ENCODE data around the gene IL12RB1. TPM values are rescaled to one million over a fixed set of nuclear protein-coding genes. Genes with fewer than 3 reads are reported as not detected.

Gene IL12RB1
- total RNA-seq, 4 donors from 2014 or later: 0.34 to 0.58 TPM; not detected in 2

DNA sequence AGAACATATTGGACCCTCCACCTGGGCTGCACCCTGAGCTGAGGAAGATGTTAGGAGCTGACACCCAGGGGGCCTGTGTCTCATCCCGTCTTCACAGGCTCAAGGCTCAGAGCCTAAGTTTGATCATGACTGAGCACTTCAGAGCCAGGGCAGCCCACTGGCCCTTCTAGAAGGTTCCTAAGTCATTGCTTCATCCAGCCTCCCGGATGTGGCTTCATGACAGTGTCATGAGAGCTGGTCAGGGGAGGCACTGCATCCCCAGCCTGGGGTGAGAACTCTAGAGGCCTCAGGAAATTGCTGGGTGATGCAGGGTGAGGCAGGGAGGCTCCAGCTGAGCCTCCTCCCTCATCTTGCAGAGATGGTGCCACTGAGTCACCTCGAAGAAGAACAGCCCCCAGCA lies 41.3 kb upstream of the IL12RB1 start:
- TF ChIP-seq, protein P1, sequence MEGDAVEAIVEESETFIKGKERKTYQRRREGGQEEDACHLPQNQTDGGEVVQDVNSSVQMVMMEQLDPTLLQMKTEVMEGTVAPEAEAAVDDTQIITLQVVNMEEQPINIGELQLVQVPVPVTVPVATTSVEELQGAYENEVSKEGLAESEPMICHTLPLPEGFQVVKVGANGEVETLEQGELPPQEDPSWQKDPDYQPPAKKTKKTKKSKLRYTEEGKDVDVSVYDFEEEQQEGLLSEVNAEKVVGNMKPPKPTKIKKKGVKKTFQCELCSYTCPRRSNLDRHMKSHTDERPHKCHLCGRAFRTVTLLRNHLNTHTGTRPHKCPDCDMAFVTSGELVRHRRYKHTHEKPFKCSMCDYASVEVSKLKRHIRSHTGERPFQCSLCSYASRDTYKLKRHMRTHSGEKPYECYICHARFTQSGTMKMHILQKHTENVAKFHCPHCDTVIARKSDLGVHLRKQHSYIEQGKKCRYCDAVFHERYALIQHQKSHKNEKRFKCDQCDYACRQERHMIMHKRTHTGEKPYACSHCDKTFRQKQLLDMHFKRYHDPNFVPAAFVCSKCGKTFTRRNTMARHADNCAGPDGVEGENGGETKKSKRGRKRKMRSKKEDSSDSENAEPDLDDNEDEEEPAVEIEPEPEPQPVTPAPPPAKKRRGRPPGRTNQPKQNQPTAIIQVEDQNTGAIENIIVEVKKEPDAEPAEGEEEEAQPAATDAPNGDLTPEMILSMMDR (IDR thresholded peaks at IDR 0.05): no peak
- no peak for TF ChIP-seq POLR2A (IDR thresholded peaks at IDR 0.05)
- intact Hi-C loops (cut with DNase I; ENCODE audit: low total_unique reads): no loop called here
- no peak for DNase-seq (ENCODE audit: low spot score in 2 of 2)
- no peak overlapping the region for H3K4me3 ChIP-seq (ENCODE audit: low read depth, poor library complexity, severe bottlenecking)
- WGBS, 2 donors: 76 to 87% methylated on average over 3 of the region's 3 CpGs

DNA sequence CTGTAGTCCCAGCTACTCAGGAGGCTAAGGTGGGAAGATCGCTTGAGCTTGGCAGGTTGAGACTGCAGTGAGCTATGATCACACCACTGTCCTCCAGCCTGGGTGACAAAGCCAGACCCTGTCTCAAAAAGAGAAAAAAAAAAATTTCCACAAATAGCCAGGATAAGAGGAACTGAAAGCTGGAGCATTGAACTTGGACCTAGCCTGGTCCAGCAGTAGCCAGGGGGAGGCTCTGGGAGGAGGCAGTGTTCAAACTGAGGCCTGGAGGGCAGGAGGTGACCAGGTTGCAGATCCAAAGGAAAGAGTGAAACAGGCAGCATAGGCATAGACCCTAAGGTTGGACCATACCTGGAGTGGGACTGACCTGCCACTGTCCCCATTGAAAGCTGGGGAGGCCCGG lies 39.4 kb upstream of the IL12RB1 start:
- no peak overlapping the region for H3K4me3 ChIP-seq (ENCODE audit: low read depth, poor library complexity, severe bottlenecking)
- intact Hi-C loops (cut with DNase I; ENCODE audit: low total_unique reads): no loop called here
- DNase-seq (ENCODE audit: low spot score in 2 of 2): no peak
- 94 to 100% methylated on average over 2 of the region's 2 CpGs for WGBS, 2 donors
- TF ChIP-seq, protein P1 (IDR thresholded peaks at IDR 0.05): no peak
- no peak for TF ChIP-seq POLR2A (IDR thresholded peaks at IDR 0.05)

DNA sequence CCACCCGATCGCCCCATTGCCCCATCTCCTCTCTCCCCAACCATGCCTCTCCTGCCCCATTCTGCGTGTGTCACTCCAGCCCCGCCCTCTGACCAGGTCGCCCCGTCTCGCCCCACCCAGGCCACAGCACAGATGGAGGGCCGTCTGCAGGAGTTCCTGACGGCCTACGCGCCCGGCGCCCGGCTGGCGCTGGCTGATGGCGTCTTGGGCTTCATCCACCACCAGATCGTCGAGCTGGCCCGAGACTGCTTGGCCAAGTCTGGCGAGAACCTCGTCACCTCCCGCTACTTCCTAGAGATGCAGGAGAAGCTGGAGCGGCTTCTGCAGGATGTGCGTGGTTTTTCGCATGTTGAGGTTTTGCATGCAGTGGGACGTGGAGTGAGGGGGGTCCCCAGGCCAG lies 37.1 kb upstream of the IL12RB1 start:
- no peak for TF ChIP-seq POLR2A (IDR thresholded peaks at IDR 0.05)
- TF ChIP-seq, protein P1 (IDR thresholded peaks at IDR 0.05): no peak
- H3K4me3 ChIP-seq (ENCODE audit: low read depth, poor library complexity, severe bottlenecking): no peak overlapping the region
- 81 to 85% methylated on average over 19 to 26 of the region's 26 CpGs for WGBS, 2 donors
- DNase-seq (ENCODE audit: low spot score in 2 of 2): no peak
- intact Hi-C loops (cut with DNase I; ENCODE audit: low total_unique reads): no loop called here

DNA sequence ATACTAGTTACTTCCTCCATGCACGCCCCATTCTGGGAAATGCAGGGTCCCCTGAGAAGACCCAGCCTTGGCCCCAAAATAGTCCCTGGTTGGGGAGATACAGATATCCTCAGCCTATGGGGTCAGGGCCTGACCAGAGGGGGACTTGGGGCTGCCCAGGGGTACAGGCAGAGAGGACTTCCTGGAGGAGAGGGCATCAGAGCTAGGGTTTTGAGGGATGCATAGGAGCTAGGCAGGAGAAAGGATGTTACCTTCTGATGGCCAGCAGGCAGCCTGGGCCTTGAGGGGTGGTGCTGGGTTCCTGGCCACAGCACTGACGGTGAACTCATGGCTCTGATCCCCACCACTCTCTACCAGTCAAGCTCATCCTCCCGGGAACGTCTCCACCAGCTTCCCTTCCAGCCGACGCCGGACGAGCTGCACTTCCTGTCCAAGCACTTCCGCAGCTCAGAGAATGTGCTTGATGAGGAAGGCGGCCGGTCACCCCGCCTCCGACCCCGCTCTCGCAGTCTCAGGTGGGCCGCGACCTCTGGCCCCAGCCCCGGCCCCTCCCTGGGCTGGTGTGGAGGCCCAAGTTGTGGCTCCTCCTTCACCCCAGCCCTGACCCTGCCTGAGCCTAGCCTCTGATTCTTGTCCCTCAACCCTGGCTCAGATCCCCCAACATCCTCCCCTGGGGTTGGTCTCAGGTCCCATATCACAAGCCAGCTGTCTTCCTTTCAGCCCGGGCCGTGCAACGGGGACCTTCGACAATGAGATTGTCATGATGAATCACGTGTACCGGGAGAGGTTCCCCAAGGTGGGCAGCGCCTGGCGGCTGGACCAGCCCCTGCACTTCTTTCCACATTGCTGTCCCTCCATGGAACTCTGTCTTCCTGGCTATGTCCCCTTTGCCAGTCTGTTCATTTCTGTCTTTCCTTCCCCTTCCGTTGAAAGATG lies 36.4 kb upstream of the IL12RB1 start:
- H3K4me3 ChIP-seq (ENCODE audit: low read depth, poor library complexity, severe bottlenecking): no peak overlapping the region
- DNase-seq (ENCODE audit: low spot score in 2 of 2): no peak
- TF ChIP-seq POLR2A (IDR thresholded peaks at IDR 0.05): no peak
- WGBS, 2 donors: 87 to 89% methylated on average over 27 of the region's 27 CpGs
- intact Hi-C loops (cut with DNase I; ENCODE audit: low total_unique reads): no loop called here

DNA sequence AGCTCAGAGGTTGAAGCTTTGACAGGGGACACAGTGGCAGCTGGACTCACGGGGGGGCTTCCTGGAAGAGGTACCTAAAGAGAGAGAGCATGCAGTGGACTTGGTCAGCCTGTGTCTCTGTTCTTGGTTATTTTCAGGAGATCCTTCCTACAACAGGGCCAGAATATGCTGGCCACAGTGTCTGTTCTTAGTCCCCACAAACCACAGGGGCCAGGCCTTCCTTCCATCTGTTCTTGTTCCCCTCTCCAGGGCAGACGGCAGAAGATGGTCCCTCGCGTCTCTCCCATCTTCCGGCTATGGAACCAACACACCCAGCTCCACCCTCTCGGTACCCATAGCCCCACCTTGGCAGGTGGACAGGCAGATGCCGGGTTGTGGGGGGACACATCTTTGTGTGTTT lies 35.7 kb upstream of the IL12RB1 start:
- intact Hi-C loops (cut with DNase I; ENCODE audit: low total_unique reads): no loop called here
- 87 to 93% methylated on average over 7 of the region's 7 CpGs for WGBS, 2 donors
- DNase-seq (ENCODE audit: low spot score in 2 of 2): no peak
- TF ChIP-seq, protein P1 (IDR thresholded peaks at IDR 0.05): no peak
- no peak for TF ChIP-seq POLR2A (IDR thresholded peaks at IDR 0.05)
- no peak overlapping the region for H3K4me3 ChIP-seq (ENCODE audit: low read depth, poor library complexity, severe bottlenecking)

DNA sequence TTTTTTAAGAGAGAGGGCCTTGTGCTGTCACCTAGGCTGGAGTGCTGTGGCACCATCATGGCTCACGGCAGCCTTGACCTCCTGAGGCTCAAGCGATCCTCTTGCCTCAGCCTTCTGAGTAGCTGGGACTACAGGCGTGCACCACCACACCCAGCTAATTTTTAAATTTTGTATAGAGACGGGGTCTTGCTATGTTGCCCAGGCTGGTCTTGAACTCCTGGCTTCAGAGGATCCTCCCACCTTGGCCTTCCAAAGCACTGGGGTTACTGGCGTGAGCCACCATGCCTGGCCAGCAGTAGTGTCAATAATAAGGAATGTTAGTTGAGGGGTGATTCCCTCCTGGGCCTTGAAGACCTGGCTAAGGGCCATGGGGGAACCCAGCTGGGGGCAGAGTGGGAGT lies 34.4 kb upstream of the IL12RB1 start:
- H3K4me3 ChIP-seq (ENCODE audit: low read depth, poor library complexity, severe bottlenecking): no peak overlapping the region
- intact Hi-C loops (cut with DNase I; ENCODE audit: low total_unique reads): no loop called here
- WGBS, 2 donors: 95 to 100% methylated on average over 5 of the region's 5 CpGs
- DNase-seq (ENCODE audit: low spot score in 2 of 2): no peak
- TF ChIP-seq, protein P1 (IDR thresholded peaks at IDR 0.05): no peak
- no peak for TF ChIP-seq POLR2A (IDR thresholded peaks at IDR 0.05)

All from lower leg skin (tissue), 4 donors.